Endothelial cell of umbilical vein (primary cell): Measurements from ENCODE around the gene FBXL17.

Experiments
- EZH2 ChIP-seq: IDR thresholded peaks from 2 replicates; pipeline ENCODE4 v1.6.1; 2012; ENCODE audit warnings: borderline replicate concordance, low read depth, mild to moderate bottlenecking, moderate library complexity, low read length, inconsistent platforms; ENCODE audit not compliant: severe bottlenecking
- FOS ChIP-seq: IDR thresholded peaks from 2 replicates; pipeline ENCODE4 v1.6.1; 2011; ENCODE audit warnings: mild to moderate bottlenecking, low read length, moderate library complexity, borderline replicate concordance; ENCODE audit not compliant: insufficient read depth
- JUN ChIP-seq: IDR thresholded peaks from 2 replicates; pipeline ENCODE4 v1.6.1; 2011; ENCODE audit warnings: borderline replicate concordance, low read depth; ENCODE audit not compliant: insufficient read length, insufficient read depth
- MYC ChIP-seq: IDR thresholded peaks from one replicate; pipeline ENCODE4 v1.6.1; 2011; ENCODE audit warnings: mild to moderate bottlenecking, low read depth, low read length
- POLR2A ChIP-seq: IDR thresholded peaks from 2 replicates; pipeline ENCODE4 v1.6.1; 2012; ENCODE audit warnings: low read depth, mild to moderate bottlenecking, control low read depth, low read length
- POLR2AphosphoS5 ChIP-seq: IDR thresholded peaks from 2 replicates; pipeline ENCODE4 v1.6.1; 2012; ENCODE audit warnings: low read depth, mild to moderate bottlenecking, control low read depth, low read length, moderate library complexity; ENCODE audit not compliant: insufficient read depth
- TF ChIP-seq, protein P1 (sequence below): IDR thresholded peaks from 2 replicates; pipeline ENCODE4 v1.6.1; 2011; ENCODE audit not compliant: insufficient read depth, insufficient read length
- TF ChIP-seq, protein P2 (sequence below), 2 donors: IDR thresholded peaks; 1 replicate in 1 of 2; 2 replicates in 1 of 2; pipeline ENCODE4 v1.5.1; 2011; ENCODE audit warnings: low read length in 2 of 2, mild to moderate bottlenecking in 2 of 2, moderate library complexity in 2 of 2, control low read depth in 1 of 2, inconsistent platforms in 1 of 2, low read depth in 1 of 2; ENCODE audit not compliant: insufficient read depth in 1 of 2; ENCODE audit errors: extremely low read depth in 1 of 2

DNA sequence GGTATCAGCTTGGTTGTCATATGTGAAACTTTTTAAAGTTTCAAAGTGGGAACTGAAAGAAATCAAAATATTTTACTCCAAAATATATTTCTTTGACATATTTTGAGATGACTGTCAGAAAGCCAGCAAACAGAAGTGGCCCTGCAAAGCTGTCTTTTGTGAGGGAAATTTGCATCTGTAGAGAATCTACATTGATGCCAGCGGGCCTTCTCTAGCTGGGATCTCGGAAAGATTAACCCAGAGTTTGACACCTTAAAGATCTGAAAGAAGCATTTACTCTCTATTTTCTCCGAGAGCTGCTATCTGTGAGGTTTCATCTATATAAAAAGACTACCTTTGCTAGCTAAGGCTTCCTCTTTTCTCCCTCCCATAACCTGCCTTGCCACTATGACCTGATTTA lies 303.6 kb downstream of the FBXL17 start:
- TF ChIP-seq, protein P1, sequence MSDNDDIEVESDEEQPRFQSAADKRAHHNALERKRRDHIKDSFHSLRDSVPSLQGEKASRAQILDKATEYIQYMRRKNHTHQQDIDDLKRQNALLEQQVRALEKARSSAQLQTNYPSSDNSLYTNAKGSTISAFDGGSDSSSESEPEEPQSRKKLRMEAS: no peak
- TF ChIP-seq, protein P2, sequence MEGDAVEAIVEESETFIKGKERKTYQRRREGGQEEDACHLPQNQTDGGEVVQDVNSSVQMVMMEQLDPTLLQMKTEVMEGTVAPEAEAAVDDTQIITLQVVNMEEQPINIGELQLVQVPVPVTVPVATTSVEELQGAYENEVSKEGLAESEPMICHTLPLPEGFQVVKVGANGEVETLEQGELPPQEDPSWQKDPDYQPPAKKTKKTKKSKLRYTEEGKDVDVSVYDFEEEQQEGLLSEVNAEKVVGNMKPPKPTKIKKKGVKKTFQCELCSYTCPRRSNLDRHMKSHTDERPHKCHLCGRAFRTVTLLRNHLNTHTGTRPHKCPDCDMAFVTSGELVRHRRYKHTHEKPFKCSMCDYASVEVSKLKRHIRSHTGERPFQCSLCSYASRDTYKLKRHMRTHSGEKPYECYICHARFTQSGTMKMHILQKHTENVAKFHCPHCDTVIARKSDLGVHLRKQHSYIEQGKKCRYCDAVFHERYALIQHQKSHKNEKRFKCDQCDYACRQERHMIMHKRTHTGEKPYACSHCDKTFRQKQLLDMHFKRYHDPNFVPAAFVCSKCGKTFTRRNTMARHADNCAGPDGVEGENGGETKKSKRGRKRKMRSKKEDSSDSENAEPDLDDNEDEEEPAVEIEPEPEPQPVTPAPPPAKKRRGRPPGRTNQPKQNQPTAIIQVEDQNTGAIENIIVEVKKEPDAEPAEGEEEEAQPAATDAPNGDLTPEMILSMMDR (IDR thresholded peaks at IDR 0.05; ENCODE audit: extremely low read depth in 1 of 2, insufficient read depth in 1 of 2, low read depth in 1 of 2, low read length in 2 of 2): no peak
- TF ChIP-seq EZH2 (no peak), POLR2AphosphoS5 (no peak), POLR2A (no peak), JUN (no peak), FOS (no peak), MYC (no peak)
